NCI-H146 treated with DMSO at 0.1 percent for 48 hours (cell line): ENCODE data around the gene RASA3.

Experiments
- DNase-seq: peaks from one replicate; lab custom pipeline; 2025; ENCODE audit not compliant: unreplicated experiment; lab: John Stamatoyannopoulos, UW

The RASA3 gene

GRCh38 chr13:113975416-113975815, 157.0 kb downstream of the RASA3 start:
- no peak for DNase-seq

GRCh38 chr13:113974304-113975281, 157.8 kb downstream of the RASA3 start:
- no peak for DNase-seq

- DNase-seq, result no peak
These were observed 158.9 kb downstream of the RASA3 start, which contains the start of gene C13orf46 for GRCh38 chr13:113973218-113974164. TSS of gene C13orf46 (minus strand) at chr13:113974076. CDS start at chr13:113973997, 79 bp downstream.

DNA sequence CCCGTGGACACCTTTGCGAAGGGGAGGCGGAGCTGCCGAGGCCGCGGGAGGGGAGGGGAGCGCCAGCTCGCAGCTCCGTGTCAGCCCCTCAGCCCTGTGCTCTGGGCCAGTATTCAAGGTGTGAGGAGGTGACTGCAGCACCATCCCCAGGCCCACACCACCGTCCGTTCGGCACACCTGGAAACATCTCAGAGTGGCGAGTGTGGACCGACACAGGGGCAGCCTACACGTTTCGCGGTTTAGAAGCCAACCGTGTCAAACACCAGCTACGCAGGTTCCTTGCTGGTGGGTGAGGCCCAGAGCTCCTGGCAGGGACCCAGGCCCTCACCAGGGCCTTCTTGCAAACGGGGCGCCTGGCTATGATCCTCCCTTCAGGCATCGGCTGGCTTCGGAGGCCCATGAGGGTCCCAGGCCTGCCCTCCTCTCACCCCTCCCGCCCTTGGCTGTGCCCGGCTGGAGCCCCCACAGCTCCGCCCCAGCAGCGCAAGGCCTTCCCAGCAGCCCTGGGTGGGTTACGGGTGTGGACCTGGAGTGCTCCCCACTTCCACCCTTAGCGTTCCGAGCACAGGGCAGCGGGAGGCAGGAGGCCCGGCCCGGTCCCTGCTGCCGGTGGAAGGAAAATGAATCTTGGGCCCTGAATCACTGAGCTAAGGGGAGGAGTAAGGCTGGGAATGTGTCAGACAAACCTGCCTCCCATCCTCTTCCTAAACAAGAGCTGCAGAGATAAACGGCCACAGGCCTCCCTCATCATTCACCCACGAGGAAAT, 159.8 kb downstream of the RASA3 start:
- DNase-seq, result no peak

GRCh38 chr13:113971471-113972231, 160.8 kb downstream of the RASA3 start:
- DNase-seq, result no peak

GRCh38 chr13:113970810-113971470, 161.5 kb downstream of the RASA3 start:
- DNase-seq, result no peak

DNA sequence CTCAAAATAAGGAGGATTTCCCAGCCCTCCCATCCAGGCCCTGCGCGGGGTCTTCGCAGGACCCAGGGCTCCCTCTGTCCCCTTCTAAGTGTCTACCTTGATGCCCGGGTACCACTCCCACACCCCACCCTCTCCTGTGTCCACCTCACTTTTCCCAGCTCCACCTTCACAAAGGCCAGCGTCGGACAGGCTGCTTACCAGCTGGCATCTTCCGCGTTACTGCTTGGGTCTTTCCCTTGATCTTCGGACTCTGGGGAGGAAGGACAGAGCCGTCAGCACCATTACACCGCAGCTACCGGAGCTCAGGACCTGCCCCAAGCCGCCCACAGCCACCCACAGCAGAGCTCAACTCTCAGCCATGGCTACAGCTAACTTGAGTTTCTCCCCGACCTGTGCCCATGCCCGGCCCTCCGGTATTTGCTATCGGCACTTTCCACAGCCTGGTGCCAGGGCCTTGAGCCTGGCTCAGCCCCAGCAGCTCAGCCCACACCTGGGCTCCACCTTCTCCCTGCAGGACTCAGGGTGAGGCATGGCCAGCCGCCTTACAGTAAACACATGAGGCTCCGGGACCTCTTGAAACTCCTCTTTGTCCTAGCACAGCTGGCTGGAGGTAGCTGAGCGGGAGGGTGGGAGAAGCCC, 162.3 kb downstream of the RASA3 start:
- no peak for DNase-seq

- DNase-seq, result no peak
These were observed 163.0 kb downstream of the RASA3 start for GRCh38 chr13:113969311-113969972.

DNA sequence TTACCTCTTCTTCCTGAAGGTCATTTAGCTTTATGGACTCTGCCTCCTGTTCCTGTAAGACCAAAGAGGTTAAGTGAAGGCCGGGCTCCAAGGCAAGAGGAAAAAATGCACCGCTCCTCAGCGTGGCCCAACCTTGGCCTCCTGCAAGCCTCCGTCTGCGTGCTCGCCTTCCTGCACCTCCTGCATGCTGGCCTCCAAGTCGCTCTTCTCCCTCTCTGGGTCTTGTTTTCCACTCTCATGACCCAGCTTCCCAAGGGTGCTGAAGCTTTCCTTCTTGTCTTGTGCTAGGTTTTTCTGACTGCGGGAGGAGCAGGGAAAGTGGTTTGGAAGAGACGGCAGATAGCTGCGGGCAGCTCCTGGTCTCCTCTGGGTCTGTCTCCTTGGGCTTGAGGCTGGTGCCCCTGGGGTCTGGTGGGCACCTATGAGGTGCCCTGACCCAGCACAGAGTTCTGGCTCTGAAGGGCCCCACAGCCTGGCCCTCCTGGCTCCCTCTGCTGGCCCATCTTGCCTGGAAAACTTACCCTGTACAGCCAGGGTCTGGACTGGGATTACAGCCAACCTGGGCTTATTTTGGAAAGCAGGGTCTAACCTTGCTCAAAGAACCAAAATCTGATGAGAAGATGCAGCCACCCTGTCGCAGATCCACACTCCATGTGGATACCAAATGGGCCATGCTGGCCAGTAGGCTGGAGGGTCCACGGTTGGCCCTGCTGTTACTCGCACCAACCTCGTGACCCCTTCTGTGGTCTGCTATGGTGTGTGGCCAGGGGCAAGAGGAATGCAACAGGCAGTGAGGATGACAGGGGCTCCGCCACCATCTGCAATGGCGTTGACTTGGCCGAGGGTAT, 163.7 kb downstream of the RASA3 start:
- DNase-seq, result no peak

GRCh38 chr13:113967729-113968462, 164.5 kb downstream of the RASA3 start:
- DNase-seq, result no peak

DNA sequence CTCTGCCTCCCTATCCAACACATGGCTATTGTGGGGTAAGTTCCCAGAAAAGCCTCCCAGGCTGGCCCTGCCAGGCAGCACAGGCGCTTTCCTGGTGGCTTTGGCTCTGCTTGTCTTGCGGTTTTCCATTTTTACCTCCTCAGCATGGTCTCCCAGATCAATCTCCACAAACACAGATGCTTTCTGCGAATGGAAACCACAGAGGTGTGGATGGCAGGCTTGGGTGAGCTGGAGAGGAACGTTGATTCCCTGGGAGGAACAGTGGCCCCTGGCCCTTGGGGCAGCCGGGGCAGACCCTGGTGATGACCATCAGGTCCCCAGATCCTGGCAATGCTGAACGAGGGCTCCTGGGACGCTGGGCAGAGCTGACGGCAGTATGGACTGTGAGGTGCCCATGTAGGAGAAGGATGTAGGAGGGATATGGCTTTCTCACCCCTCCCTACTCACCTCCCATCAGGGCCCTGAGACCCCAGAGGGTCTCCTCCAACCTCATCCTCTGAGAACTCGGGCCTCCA, 165.2 kb downstream of the RASA3 start:
- DNase-seq, result no peak

- DNase-seq, result no peak
These were observed 166.2 kb downstream of the RASA3 start for GRCh38 chr13:113965968-113966884.

DNA sequence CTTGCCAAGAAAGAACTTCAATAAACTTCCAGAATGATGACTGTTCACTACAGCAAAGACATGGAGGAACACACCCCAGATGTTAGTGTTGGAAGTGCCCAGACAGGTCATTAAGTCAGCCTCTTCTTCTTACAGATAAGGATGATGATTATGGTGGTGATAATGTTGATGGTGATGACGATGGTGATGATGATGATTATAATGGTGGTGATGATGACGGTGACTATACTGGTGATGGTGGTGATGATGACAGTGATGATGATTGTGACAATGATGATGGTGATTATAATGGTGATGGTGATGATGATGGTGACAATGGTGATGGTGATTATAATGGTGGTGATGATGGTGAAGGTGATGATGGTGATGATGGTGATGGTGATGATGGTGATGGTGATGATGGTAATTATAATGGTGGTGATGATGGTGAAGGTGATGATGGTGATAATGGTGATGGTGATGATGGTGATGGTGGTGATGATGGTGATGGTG, 167.0 kb downstream of the RASA3 start:
- DNase-seq, result no peak

- DNase-seq, result no peak
These were observed 168.0 kb downstream of the RASA3 start for GRCh38 chr13:113964251-113964995.

DNA sequence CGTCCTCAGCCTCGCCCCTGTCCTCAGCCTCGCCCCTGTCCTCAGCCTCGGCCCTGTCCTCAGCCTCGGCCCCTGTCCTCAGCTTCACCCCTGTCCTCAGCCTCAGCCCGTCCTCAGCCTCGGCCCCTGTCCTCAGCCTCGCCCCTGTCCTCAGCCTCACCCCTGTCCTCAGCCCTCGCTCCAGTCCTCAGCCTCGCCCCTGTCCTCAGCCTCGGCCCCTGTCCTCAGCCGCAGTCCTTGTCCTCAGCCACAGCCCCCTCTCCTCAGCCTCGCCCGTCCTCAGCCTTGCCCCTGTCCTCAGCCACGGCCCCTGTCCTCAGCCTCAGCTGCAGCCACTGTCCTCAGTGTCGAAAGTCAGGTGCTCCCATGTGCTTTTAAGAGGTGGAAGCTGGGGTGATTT, 169.0 kb downstream of the RASA3 start:
- DNase-seq, result no peak
